HepG2 (cell line): ENCODE measurements around the gene HOXA10. TPM values are rescaled to one million over a fixed set of nuclear protein-coding genes. Genes with fewer than 3 reads are reported as not detected.

ENCODE experiments used
- ATAC-seq: fragments of 200-7000 bp; cut with Tn5 transposase; 3 replicates; pipeline ENCODE4 v1.9.1; 2020; ENCODE audit warnings: mild to moderate bottlenecking, moderate library complexity
- BruUV-seq: library from RNA; stranded (reverse); fragments of 400-500 nt; replicated peaks from 2 replicates; lab custom pipeline; 2021; lab: Mats Ljungman, UMichigan
- CTCF ChIA-PET: fragments of 300-600 bp; formaldehyde crosslinking; extraction: SDS; loops from one replicate; lab custom pipeline; 2021; ENCODE audit warnings: low total read pairs, inconsistent platforms, low intra/inter-chr PET ratio; lab: Yijun Ruan, JAX
- POLR2A ChIA-PET: fragments of 350-600 bp; sonication (Branson Sonifier 250); formaldehyde crosslinking; loops from one replicate; lab custom pipeline; 2020; ENCODE audit warnings: antibody characterized with exemption, inconsistent platforms; lab: Yijun Ruan, JAX
- DNase-seq: peaks from one replicate; pipeline ENCODE4 v3.0.0-alpha.2; 2015; ENCODE audit warnings: low spot score
- FAIRE-seq: peaks from 3 replicates; lab custom pipeline; 2011; peaks lifted over from hg19 to GRCh38; lab: Jason Lieb, UNC
- H2AFZ ChIP-seq: one replicate; pipeline ENCODE4 v1.6.1; 2011; ENCODE audit warnings: low read length, inconsistent platforms
- H3K27ac ChIP-seq: fragments of 300-600 bp; 3 replicates; pipeline ENCODE4 v1.8.0; 2011; ENCODE audit warnings: mixed run types, mild to moderate bottlenecking, mixed read lengths, low read length, inconsistent platforms; ENCODE audit not compliant: insufficient read depth; ENCODE audit errors: extremely low read length
- H3K27me3 ChIP-seq, 2 experiments: fragments of 200-600 bp in 1 of 2; 2 replicates in 1 of 2; 3 replicates in 1 of 2; pipeline versions ENCODE4 v1.6.0 to v1.8.0; 2011; ENCODE audit warnings: low read length in 2 of 2, mild to moderate bottlenecking in 2 of 2, moderate library complexity in 2 of 2, inconsistent platforms in 1 of 2; ENCODE audit not compliant: insufficient read depth in 2 of 2, control insufficient read depth in 1 of 2
- H3K36me3 ChIP-seq, 2 experiments: fragments of 200-600 bp in 1 of 2; replicated peaks in 1 of 2; 2 replicates in 1 of 2; 3 replicates in 1 of 2; pipeline versions ENCODE4 v1.5.1 to v1.8.0; 2011; ENCODE audit warnings: low read length in 2 of 2, inconsistent platforms in 1 of 2; ENCODE audit not compliant: insufficient read depth in 2 of 2, control insufficient read depth in 1 of 2
- H3K4me1 ChIP-seq: 2 replicates; pipeline ENCODE4 v1.5.1; 2012; ENCODE audit warnings: low read length, inconsistent platforms; ENCODE audit not compliant: insufficient read depth
- H3K4me2 ChIP-seq: 2 replicates; pipeline ENCODE4 v1.6.0; 2011; ENCODE audit warnings: low read depth, low read length, inconsistent platforms
- H3K4me3 ChIP-seq, 3 experiments: fragments of 200-600 bp in 1 of 3; sonication (generic), shearing (Covaris generic) in 1 of 3; replicated peaks in 1 of 3; 2 replicates each; pipeline ENCODE4 v1.5.1; 2011 to 2016; ENCODE audit warnings: low read length in 3 of 3, inconsistent platforms in 2 of 3, low read depth in 2 of 3, mild to moderate bottlenecking in 2 of 3, control low read depth in 1 of 3, mixed read lengths in 1 of 3; ENCODE audit not compliant: insufficient read depth in 1 of 3
- H3K79me2 ChIP-seq: one replicate; pipeline ENCODE4 v1.6.1; 2011; ENCODE audit warnings: low read length, inconsistent platforms; ENCODE audit not compliant: insufficient read depth
- H3K9ac ChIP-seq: 2 replicates; pipeline ENCODE4 v1.6.0; 2011; ENCODE audit warnings: mild to moderate bottlenecking, low read depth, low read length, inconsistent platforms; ENCODE audit not compliant: insufficient read depth
- H3K9me3 ChIP-seq: 2 replicates; pipeline ENCODE4 v1.5.1; 2012; ENCODE audit warnings: mild to moderate bottlenecking, low read length
- H4K20me1 ChIP-seq: 2 replicates; pipeline ENCODE4 v1.6.0; 2011; ENCODE audit warnings: inconsistent platforms, mild to moderate bottlenecking, low read length, moderate library complexity; ENCODE audit not compliant: insufficient read depth
- ATRX ChIP-seq: sonication (generic); formaldehyde crosslinking; IDR thresholded peaks from 2 replicates; pipeline ENCODE4 v1.4.0; 2020; ENCODE audit warnings: missing genetic modification reagents, borderline replicate concordance
- CBX2 ChIP-seq, 2 experiments: fragments of 200-600 bp in 1 of 2; sonication (generic); formaldehyde crosslinking in 1 of 2; IDR thresholded peaks; 2 replicates each; pipeline versions ENCODE4 v1.7.0 to v1.8.1; 2018 to 2022; ENCODE audit warnings: low read depth in 2 of 2, low read length in 1 of 2, mild to moderate bottlenecking in 1 of 2, missing genetic modification reagents in 1 of 2
- DMAP1 ChIP-seq: IDR thresholded peaks from 2 replicates; pipeline ENCODE4 v1.6.1; 2016
- ELF3 ChIP-seq: IDR thresholded peaks from 2 replicates; pipeline ENCODE4 v1.6.1; 2016; ENCODE audit warnings: missing genetic modification reagents, missing compliant biosample characterization
- NBN ChIP-seq: fragments of 450-650 bp; conservative IDR thresholded peaks from 2 replicates; pipeline ENCODE4 v1.6.1; 2017
- NFYC ChIP-seq: IDR thresholded peaks from 2 replicates; pipeline ENCODE4 v1.6.1; 2016; ENCODE audit warnings: missing genetic modification reagents, missing compliant biosample characterization
- ZNF274 ChIP-seq: sonication (generic); formaldehyde crosslinking; IDR thresholded peaks from 2 replicates; pipeline ENCODE4 v1.5.1; 2020; ENCODE audit warnings: mild to moderate bottlenecking, missing genetic modification reagents
- ZNF550 ChIP-seq: sonication (generic); formaldehyde crosslinking; IDR thresholded peaks from 2 replicates; pipeline ENCODE4 v1.4.0; 2020; ENCODE audit warnings: mild to moderate bottlenecking, missing genetic modification reagents, borderline replicate concordance
- WGBS: methylation state at CpG from one replicate; pipeline ENCODE4 v1.1.6; 2017; ENCODE audit warnings: low lambda C conversion rate; 5-methylcytosine and 5-hydroxymethylcytosine counted together
- in situ Hi-C: cut with HindIII; loops from 2 replicates; pipeline ENCODE4 v1.10.0; 2017; ENCODE audit warnings: low pct_unique_long_range_greater_than_20kb; ENCODE audit not compliant: extremely low pct_ligation_motif_present
- intact Hi-C: fragments of 100-400 bp; cut with micrococcal nuclease; formaldehyde crosslinking; loops from one replicate; pipeline ENCODE4 v1.10.0; 2022; ENCODE audit not compliant: unreplicated experiment
- polyA plus RNA-seq, 8 experiments: library from polyadenylated mRNA; depleted of rRNA in 3 of 8; stranded (reverse) in 7 of 8; unstranded in 1 of 8; fragments of >200 nt; fragmentation: Illumina TruSeq in 4 of 8; extraction: Trizol in 4 of 8; gene quantifications; 2 replicates each; pipeline versions ENCODE4 v1.2.1 to v1.2.3, GENCODE V29; 2011 to 2016; ENCODE audit warnings: low read depth in 4 of 8, missing spikeins in 1 of 8, mixed read lengths in 1 of 8; ENCODE audit not compliant: insufficient read depth in 1 of 8
- total RNA-seq, 5 experiments: library from RNA; depleted of rRNA; stranded (reverse); fragments of >200 nt; fragmentation: Illumina TruSeq; extraction: Trizol; gene quantifications; 2 replicates each; pipeline ENCODE4 v1.2.3, GENCODE V29; 2016; ENCODE audit warnings: low read depth in 1 of 5
- TF ChIP-seq, protein P1 (sequence below): sonication (generic); formaldehyde crosslinking; IDR thresholded peaks from 2 replicates; pipeline ENCODE4 v1.5.1; 2020; ENCODE audit warnings: mild to moderate bottlenecking, missing genetic modification reagents, moderate library complexity
- TF ChIP-seq, protein P2 (sequence below): sonication (generic); formaldehyde crosslinking; IDR thresholded peaks from 2 replicates; pipeline ENCODE4 v1.4.0; 2020; ENCODE audit warnings: mild to moderate bottlenecking, missing genetic modification reagents
- TF ChIP-seq, protein P3 (sequence below): sonication (generic); formaldehyde crosslinking; IDR thresholded peaks from 2 replicates; pipeline ENCODE4 v1.4.0; 2020; ENCODE audit warnings: missing genetic modification reagents, borderline replicate concordance

Gene HOXA10
- total and polyA plus RNA-seq, 2 of the 13 experiments (the other 11 are each of a cell fraction or from before 2014, with no cell fraction given), result not detected

DNA sequence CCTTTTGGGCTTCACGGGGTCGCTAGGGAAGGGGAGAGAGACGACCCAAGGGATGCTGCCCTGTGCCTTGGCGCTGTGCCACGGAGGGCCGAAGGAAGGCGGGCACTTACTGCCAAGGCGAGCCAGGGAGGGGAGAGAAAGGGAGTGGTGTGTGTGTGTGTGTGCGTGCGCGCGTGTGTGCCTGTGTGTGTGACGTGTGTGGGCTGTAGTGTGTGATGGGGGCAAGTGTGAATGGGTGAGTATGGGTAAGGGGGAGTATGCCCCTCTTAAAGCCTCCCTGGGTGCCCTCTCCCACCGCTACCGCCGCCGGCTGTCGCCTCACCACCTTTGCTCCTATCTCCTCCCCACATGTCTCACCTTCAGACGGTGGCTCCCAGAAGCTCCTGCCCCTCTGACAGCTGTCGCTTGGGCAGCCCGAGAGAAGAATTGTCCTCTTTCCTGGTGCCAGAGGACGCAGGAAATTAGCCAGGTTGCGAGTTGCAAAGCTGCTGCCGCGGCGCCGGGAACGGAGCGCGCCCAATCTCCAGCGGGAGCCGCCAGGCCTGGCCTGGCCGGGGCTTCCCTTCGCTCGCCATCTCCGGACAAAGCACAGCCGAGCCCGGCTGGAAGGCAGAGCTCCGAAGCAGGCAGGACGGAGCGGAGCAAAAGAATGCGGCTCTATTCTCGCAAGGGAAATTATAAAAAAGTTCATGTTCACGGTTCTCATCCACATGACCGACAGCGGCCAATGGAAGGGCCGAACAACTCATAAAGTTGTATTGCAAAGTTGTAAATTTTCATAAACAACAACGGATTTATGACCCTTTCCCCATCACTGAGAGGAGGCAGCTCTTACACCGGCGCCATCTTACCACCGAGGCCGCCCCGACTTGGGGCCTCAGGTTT is 21.9 kb downstream of the HOXA10 start, which contains the start of gene HOXA3:
HOXA3 (minus strand) TSS at position 653 of the 885 bp plus-strand sequence. CDS start 41,943 bp downstream, outside the sequence.
- in situ Hi-C loops (loop anchor here (25.0 kb wide), 1 partner anchor 1065 kb away; no protein-coding TSS in a partner anchor), intact Hi-C loops (no loop called here)
- ATAC-seq (peak; percentile 7; the same call in 2 of the 3 replicates), FAIRE-seq (no peak), DNase-seq (no peak)
- no peak within 1 kb of the TSS for H3K27ac ChIP-seq
- peaks cover 6 to 54% of the 10 kb centered on the region in 2 experiments for H3K27me3 ChIP-seq
- WGBS, result 48% methylated on average over 42 of the region's 53 CpGs
- no peak within 1 kb of the TSS for H2AFZ ChIP-seq
- no peak within 1 kb of the TSS for H3K9ac ChIP-seq
- H3K79me2 ChIP-seq, result peaks cover 5% of the 10 kb centered on the region
- H3K9me3 ChIP-seq, result no peaks in the 10 kb centered on the region
- H4K20me1 ChIP-seq, result no peaks in the 10 kb centered on the region
- no peaks in the 10 kb centered on the region for H3K36me3 ChIP-seq
- CTCF ChIA-PET, result interaction anchor here (0.6 to 1.7 kb wide), 2 partner anchors 9 to 44 kb away, joined by 3 to 13 read pairs; no protein-coding TSS in a partner anchor
- H3K4me3 ChIP-seq, result peak within 1 kb of the TSS; percentile 2 to 88 (median 85); a peak in 3 of 6 replicates
- BruUV-seq, result no TSS peak
- POLR2A ChIA-PET, result interaction anchor here (0.8 kb wide), 1 partner anchor 21 kb away, joined by 3 read pairs; no protein-coding TSS in a partner anchor
- H3K4me1 ChIP-seq, result peaks cover 51% of the 10 kb centered on the region
- H3K4me2 ChIP-seq, result peak within 1 kb of the TSS; percentile 88
- TF ChIP-seq ZNF274 (CRISPR knock-in tag) (no peak), NFYC (CRISPR knock-in tag) (no peak), DMAP1 (CRISPR knock-in tag) (no peak), CBX2 (IDR thresholded peaks at IDR 0.05; ENCODE audit: low read depth, low read length) (0 out of 2 replicates have a peak, but pooled peaks have one; percentile 41), CBX2 (CRISPR knock-in tag; IDR thresholded peaks at IDR 0.05; ENCODE audit: low read depth) (no peak), ELF3 (CRISPR knock-in tag) (no peak), NBN (no peak), ATRX (CRISPR knock-in tag) (no peak), ZNF550 (CRISPR knock-in tag) (no peak)
- TF ChIP-seq, protein P1, sequence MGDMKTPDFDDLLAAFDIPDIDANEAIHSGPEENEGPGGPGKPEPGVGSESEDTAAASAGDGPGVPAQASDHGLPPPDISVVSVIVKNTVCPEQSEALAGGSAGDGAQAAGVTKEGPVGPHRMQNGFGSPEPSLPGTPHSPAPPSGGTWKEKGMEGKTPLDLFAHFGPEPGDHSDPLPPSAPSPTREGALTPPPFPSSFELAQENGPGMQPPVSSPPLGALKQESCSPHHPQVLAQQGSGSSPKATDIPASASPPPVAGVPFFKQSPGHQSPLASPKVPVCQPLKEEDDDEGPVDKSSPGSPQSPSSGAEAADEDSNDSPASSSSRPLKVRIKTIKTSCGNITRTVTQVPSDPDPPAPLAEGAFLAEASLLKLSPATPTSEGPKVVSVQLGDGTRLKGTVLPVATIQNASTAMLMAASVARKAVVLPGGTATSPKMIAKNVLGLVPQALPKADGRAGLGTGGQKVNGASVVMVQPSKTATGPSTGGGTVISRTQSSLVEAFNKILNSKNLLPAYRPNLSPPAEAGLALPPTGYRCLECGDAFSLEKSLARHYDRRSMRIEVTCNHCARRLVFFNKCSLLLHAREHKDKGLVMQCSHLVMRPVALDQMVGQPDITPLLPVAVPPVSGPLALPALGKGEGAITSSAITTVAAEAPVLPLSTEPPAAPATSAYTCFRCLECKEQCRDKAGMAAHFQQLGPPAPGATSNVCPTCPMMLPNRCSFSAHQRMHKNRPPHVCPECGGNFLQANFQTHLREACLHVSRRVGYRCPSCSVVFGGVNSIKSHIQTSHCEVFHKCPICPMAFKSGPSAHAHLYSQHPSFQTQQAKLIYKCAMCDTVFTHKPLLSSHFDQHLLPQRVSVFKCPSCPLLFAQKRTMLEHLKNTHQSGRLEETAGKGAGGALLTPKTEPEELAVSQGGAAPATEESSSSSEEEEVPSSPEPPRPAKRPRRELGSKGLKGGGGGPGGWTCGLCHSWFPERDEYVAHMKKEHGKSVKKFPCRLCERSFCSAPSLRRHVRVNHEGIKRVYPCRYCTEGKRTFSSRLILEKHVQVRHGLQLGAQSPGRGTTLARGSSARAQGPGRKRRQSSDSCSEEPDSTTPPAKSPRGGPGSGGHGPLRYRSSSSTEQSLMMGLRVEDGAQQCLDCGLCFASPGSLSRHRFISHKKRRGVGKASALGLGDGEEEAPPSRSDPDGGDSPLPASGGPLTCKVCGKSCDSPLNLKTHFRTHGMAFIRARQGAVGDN (CRISPR knock-in tag), result peak; percentile 39; the same call in 1 of the 2 replicates
- TF ChIP-seq, protein P2, sequence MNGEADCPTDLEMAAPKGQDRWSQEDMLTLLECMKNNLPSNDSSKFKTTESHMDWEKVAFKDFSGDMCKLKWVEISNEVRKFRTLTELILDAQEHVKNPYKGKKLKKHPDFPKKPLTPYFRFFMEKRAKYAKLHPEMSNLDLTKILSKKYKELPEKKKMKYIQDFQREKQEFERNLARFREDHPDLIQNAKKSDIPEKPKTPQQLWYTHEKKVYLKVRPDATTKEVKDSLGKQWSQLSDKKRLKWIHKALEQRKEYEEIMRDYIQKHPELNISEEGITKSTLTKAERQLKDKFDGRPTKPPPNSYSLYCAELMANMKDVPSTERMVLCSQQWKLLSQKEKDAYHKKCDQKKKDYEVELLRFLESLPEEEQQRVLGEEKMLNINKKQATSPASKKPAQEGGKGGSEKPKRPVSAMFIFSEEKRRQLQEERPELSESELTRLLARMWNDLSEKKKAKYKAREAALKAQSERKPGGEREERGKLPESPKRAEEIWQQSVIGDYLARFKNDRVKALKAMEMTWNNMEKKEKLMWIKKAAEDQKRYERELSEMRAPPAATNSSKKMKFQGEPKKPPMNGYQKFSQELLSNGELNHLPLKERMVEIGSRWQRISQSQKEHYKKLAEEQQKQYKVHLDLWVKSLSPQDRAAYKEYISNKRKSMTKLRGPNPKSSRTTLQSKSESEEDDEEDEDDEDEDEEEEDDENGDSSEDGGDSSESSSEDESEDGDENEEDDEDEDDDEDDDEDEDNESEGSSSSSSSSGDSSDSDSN (CRISPR knock-in tag), result peak; percentile 61; the same call in 1 of the 2 replicates
- TF ChIP-seq, protein P3, sequence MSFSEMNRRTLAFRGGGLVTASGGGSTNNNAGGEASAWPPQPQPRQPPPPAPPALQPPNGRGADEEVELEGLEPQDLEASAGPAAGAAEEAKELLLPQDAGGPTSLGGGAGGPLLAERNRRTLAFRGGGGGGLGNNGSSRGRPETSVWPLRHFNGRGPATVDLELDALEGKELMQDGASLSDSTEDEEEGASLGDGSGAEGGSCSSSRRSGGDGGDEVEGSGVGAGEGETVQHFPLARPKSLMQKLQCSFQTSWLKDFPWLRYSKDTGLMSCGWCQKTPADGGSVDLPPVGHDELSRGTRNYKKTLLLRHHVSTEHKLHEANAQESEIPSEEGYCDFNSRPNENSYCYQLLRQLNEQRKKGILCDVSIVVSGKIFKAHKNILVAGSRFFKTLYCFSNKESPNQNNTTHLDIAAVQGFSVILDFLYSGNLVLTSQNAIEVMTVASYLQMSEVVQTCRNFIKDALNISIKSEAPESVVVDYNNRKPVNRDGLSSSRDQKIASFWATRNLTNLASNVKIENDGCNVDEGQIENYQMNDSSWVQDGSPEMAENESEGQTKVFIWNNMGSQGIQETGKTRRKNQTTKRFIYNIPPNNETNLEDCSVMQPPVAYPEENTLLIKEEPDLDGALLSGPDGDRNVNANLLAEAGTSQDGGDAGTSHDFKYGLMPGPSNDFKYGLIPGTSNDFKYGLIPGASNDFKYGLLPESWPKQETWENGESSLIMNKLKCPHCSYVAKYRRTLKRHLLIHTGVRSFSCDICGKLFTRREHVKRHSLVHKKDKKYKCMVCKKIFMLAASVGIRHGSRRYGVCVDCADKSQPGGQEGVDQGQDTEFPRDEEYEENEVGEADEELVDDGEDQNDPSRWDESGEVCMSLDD (CRISPR knock-in tag), result no peak
